GM12874 (cell line): Measurements from ENCODE around the gene CHCHD3.

Source experiments
- TF ChIP-seq, protein P1 (sequence below): IDR thresholded peaks from 2 replicates; pipeline ENCODE4 v1.5.1; 2011; ENCODE audit warnings: low read depth, mild to moderate bottlenecking, control low read depth, low read length, moderate library complexity; ENCODE audit not compliant: insufficient read depth

The CHCHD3 gene

DNA sequence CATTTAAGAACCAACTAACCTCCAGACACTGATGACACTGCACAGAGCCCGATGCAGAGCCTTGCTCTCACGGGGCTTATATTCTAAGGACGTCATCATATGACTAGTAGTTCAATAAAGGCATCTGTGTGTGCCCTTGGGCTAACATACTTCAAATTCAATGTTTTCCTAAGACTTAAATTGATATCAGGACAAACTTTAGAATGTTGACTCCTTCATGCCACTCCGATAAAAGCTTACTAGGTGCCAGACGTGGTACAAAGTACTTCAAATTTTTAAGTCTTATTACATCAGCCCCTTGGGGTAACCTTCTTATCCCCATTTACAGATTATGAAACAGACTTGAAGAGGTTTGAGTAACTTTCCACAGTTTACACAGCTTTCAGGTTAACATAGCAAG, 314.5 kb downstream of the CHCHD3 start:
- TF ChIP-seq, protein P1, sequence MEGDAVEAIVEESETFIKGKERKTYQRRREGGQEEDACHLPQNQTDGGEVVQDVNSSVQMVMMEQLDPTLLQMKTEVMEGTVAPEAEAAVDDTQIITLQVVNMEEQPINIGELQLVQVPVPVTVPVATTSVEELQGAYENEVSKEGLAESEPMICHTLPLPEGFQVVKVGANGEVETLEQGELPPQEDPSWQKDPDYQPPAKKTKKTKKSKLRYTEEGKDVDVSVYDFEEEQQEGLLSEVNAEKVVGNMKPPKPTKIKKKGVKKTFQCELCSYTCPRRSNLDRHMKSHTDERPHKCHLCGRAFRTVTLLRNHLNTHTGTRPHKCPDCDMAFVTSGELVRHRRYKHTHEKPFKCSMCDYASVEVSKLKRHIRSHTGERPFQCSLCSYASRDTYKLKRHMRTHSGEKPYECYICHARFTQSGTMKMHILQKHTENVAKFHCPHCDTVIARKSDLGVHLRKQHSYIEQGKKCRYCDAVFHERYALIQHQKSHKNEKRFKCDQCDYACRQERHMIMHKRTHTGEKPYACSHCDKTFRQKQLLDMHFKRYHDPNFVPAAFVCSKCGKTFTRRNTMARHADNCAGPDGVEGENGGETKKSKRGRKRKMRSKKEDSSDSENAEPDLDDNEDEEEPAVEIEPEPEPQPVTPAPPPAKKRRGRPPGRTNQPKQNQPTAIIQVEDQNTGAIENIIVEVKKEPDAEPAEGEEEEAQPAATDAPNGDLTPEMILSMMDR: no peak

DNA sequence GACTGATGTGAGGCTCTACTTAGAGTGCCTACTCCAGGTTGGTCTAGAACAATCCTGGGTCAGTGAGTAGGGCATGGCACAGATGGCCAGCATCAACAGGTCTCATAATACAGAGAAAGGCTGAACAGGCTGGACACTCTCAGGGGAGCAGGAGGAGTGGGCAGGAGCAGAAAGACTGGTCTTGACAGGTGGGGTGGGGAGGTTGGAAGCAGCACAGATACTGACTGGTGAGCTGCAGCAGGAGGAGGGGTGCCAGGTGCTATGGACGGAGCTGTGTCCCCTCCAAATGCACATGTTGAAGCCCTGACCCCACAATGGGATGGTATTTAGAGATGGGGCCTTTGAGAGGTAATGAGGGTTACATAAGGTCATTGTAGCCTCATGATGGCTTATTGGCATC, 315.2 kb downstream of the CHCHD3 start:
- TF ChIP-seq, protein P1: no peak

DNA sequence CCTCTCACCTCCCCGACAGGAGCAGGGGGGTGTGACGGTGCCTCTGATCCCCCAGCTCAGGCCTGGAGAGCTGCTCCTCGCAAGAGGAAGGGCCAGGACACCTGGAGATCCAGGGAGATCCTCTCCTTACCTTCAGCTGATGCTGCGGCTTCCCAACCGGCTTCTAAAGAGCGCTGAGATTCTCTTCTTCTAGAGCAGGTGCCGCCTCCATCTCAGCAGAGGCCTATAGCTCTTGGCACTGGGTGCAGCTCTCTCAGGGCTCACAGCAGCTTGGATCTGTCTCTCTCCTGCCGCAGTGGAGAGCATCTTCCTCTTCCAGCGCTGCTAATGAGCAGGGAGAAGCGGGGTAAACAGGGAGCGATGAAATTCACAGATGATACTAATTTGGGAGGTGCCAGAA, 316.0 kb downstream of the CHCHD3 start:
- TF ChIP-seq, protein P1: no peak

DNA sequence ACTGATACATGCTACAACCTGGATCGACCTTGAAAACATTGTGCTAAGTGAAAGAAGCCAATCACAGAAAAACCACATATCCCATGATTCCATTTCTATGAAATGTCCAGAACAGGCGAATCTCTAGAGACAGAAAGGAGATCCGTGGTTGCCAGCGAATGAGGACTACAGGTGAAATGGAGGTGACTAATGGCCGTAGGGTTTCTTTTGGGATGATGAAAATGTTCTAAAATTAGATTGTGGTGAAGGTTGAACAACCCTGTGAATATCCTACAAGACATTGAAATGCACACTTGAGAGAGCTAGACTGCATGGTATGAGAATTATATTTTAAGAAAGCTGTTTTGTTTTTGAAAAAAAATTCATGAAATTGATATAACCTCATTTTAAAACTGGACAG, 317.1 kb downstream of the CHCHD3 start:
- TF ChIP-seq, protein P1: no peak

DNA sequence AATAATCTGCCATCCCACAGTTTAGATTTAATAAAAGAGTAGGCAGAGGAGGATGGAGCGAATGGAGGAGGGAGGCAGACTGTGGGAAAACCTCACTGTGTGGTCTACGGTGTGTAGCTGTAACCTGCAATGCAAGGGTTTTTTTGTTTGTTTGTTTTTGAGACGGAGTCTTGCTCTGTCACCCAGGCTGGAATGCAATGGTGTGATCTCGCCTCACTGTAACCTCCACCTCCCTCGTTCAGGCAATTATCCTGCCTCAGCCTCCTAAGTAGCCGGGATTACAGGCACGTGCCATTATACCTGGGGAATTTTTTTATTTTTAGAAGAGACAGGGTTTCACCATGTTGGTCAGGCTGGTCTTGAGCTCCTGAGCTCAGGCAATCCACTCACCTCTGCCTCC, 321.0 kb downstream of the CHCHD3 start:
- TF ChIP-seq, protein P1: no peak

DNA sequence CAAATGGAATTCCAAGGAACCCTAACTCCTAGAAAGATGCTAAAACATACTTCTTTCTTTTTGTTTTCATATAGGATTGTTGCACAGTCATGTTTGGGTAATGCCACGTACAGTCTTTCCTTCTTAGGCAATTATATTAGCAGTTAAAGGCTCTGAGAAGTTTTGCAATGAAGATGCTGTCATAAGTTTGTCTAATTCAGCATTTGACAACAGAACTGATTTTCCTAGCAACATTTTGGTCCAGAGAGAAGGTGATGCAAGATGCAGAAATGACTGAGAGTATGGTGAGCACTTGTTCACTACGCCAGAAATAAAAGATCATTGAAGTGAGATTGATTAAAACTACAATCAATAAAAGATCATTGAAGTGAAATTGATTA, 321.7 kb downstream of the CHCHD3 start:
- TF ChIP-seq, protein P1: no peak

DNA sequence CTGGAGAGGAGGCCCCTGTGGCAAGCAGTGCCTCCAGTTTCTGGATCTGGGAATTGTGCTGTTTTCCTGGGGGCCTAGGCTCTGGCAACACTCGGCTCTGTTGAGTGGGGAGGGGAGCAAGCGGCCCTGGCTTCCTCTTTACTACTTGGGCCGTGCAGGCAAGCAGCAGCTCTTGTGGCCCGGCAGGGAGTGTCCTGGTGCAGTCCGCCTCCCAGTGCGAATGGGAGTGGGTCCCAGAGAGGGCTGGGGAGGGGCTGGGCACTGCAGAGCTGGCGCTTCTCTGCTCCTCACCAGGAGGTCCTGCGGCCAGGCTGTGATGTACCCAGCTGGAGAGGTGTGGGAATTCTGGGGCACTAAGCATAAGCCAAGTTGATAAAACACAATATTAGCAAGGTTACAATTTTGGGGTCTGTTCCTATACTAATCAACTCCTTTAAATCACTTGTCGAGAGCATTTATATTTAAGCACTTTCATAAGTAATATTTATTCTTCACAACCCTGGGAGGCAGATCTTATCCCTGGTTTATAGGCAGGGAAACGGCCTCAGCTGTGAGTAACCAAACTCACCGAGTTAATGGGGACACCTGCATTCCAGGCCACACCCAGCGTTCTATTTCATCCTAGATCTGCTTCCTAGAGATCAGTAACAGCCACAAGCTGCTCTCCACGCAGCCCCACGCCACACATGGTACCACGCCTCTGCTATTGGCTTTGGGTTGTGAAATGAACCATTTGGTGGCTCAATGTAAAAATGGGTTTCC, 322.2 kb downstream of the CHCHD3 start:
- TF ChIP-seq, protein P1: no peak
